Measurements from ENCODE around the gene ST6GAL1. TPM values are rescaled to one million over a fixed set of nuclear protein-coding genes. Genes with fewer than 3 reads are reported as not detected.
"Not testable (repeated sequence)": the region's sequence is repeated elsewhere in the genome, so short reads cannot be mapped to it uniquely, and the experiment has no call there.

The ST6GAL1 gene
- total and polyA plus RNA-seq, 11 donors: 19.4 to 120 (median 69.9) TPM

DNA sequence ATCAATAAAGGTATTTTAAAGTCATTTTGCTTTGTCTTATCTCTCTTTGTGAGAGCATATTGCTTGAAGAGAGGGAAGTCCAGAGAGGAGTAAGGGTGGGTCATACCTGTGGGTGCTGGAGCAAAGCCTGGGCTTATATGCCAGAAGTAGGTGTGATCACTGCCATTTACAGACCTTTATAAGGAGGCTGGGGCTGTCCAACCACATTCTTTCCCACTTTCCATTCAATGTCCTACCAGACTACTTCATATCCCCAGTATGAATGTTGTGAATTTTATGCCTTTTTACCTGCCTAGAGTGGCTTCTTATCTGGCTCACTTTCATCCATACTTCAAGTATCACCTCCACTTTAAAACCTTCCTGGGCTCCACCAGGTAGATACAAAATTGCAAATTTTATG, 39.4 kb upstream of the ST6GAL1 start:
- TF ChIP-seq POLR2A (IDR thresholded peaks at IDR 0.05): no peak
- TF ChIP-seq, protein P1, sequence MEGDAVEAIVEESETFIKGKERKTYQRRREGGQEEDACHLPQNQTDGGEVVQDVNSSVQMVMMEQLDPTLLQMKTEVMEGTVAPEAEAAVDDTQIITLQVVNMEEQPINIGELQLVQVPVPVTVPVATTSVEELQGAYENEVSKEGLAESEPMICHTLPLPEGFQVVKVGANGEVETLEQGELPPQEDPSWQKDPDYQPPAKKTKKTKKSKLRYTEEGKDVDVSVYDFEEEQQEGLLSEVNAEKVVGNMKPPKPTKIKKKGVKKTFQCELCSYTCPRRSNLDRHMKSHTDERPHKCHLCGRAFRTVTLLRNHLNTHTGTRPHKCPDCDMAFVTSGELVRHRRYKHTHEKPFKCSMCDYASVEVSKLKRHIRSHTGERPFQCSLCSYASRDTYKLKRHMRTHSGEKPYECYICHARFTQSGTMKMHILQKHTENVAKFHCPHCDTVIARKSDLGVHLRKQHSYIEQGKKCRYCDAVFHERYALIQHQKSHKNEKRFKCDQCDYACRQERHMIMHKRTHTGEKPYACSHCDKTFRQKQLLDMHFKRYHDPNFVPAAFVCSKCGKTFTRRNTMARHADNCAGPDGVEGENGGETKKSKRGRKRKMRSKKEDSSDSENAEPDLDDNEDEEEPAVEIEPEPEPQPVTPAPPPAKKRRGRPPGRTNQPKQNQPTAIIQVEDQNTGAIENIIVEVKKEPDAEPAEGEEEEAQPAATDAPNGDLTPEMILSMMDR (IDR thresholded peaks at IDR 0.05): no peak
- peaks cover 0 to 13% (median 0%) of the 10 kb centered on the region in 12 donors for H3K4me1 ChIP-seq
- H3K27me3 ChIP-seq: no peaks in the 10 kb centered on the region
- no peak overlapping the region for H3K4me3 ChIP-seq
- no peak for ATAC-seq
- intact Hi-C loops (cut with DNase I): no loop called here
- H3K9me3 ChIP-seq: no peaks in the 10 kb centered on the region
- no peak overlapping the region for H3K27ac ChIP-seq
- no peak for DNase-seq
- no peaks in the 10 kb centered on the region for H3K36me3 ChIP-seq

DNA sequence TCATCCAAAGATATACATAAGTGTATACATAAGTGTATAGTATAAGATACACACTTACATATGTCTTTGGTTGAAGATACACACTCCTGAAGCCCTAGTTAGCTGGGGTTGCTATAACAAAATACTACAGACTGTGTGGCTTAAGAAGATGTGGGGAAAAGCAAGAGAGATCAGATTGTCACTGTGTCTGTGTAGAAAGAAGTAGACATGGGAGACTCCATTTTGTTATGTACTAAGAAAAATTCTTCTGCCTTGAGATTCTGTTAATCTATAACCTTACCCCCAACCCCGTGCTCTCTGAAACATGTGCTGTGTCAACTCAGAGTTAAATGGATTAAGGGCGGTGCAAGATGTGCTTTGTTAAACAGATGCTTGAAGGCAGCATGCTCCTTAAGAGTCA, 37.3 kb upstream of the ST6GAL1 start:
- H3K36me3 ChIP-seq; ATAC-seq; DNase-seq; H3K4me1 ChIP-seq; H3K4me3 ChIP-seq; H3K27me3 ChIP-seq; intact Hi-C loops (cut with DNase I); H3K27ac ChIP-seq; H3K9me3 ChIP-seq: not testable (repeated sequence)
- 20% methylated on average over 1 of the region's 2 CpGs; no CpG with 5 or more reads in 3 of the 4 donors for WGBS, 4 donors

DNA sequence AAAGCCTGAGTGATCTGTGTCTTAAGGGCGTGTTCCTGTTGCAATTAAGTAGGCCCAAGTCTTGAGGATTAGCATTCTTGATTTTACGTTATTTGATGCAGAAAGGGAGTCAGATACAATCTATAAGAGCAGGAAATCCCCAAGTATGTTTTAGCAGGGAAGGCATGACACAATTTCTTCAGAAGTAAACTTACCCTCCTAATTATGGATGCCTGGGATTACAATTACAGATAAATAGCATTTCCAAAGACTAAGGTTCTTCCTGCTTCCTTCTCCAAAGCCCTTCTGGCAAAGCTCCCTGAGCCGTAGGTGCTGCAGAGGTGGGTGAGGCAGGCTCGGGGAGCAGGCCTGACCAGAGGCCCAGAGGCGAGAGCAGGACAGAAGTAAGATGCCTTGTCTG, 34.9 kb upstream of the ST6GAL1 start:
- WGBS, 4 donors: 71 to 85% (median 80%) methylated on average over 3 to 5 of the region's 5 CpGs
- no peak for ATAC-seq
- TF ChIP-seq POLR2A (IDR thresholded peaks at IDR 0.05): no peak
- TF ChIP-seq, protein P1 (IDR thresholded peaks at IDR 0.05): no peak

DNA sequence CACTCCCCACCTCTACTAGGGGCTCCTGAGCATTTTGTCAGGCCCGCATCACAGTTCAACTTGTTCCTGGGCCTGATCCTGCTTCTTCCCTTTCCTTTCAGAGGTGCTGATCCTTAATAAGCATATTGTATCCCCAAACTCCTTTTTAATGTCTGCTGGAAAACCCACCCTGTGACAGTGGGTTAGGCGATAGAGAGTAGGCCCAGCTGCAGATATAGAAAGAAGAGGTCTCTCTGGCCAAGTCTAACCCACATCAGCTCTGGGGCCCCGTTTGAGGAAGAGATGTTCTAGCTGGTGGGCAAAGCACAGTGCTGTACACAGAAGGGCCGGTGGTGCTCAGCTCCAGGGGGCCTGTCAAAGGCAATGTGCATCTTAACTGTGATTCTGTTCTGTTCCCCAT, 34.3 kb upstream of the ST6GAL1 start:
- intact Hi-C loops (cut with DNase I): no loop called here
- TF ChIP-seq, protein P1 (IDR thresholded peaks at IDR 0.05): no peak
- WGBS, 4 donors: 92 to 94% (median 94%) methylated on average over 4 of the region's 4 CpGs
- Histone ChIP-seq H3K36me3 (no peaks in the 10 kb centered on the region), H3K27ac (no peak overlapping the region), H3K27me3 (no peaks in the 10 kb centered on the region), H3K4me1 (peaks cover 0 to 5% (median 0%) of the 10 kb centered on the region in 12 donors), H3K9me3 (no peaks in the 10 kb centered on the region), H3K4me3 (no peak overlapping the region)
- DNase-seq (no peak), ATAC-seq (no peak)

More for the DNA sequence above, 34.9 kb upstream of the ST6GAL1 start:
- no peaks in the 10 kb centered on the region for H3K27me3 ChIP-seq
- no peaks in the 10 kb centered on the region for H3K36me3 ChIP-seq
- H3K4me1 ChIP-seq: peaks cover 0 to 3% (median 0%) of the 10 kb centered on the region in 12 donors
- intact Hi-C loops (cut with DNase I): no loop called here
- peak overlapping the region in 1 of 12 donors; percentile 53 for H3K27ac ChIP-seq
- H3K4me3 ChIP-seq: no peak overlapping the region
- no peaks in the 10 kb centered on the region for H3K9me3 ChIP-seq
- no peak for DNase-seq

DNA sequence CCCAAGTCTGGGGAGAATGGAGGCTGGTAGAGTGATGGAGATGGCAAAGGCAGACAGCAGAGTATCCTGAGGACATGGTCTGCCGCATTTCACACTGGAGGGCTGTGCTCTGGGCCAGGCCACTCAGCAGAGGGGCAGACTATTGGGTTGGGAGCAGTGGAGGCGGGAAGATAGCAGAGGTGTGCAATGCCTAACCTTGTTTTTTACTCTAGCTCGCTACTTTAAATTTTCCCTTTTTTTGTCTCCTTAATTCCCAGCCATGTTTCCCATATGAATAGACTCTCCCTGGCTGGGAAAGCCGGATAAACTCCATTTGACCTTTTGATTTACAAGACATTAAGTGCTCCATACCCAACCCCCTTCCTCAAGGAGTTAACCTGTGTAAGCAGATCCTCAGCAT, 33.5 kb upstream of the ST6GAL1 start:
- Histone ChIP-seq H3K4me1 (peaks cover 0 to 8% (median 0%) of the 10 kb centered on the region in 12 donors), H3K27me3 (no peaks in the 10 kb centered on the region), H3K4me3 (no peak overlapping the region), H3K9me3 (no peaks in the 10 kb centered on the region), H3K36me3 (no peaks in the 10 kb centered on the region), H3K27ac (no peak overlapping the region)
- intact Hi-C loops (cut with DNase I): no loop called here
- DNase-seq (no peak), ATAC-seq (no peak)
- 62 to 73% (median 71%) methylated on average over 4 of the region's 4 CpGs for WGBS, 4 donors
- no peak for TF ChIP-seq POLR2A (IDR thresholded peaks at IDR 0.05)
- TF ChIP-seq, protein P1 (IDR thresholded peaks at IDR 0.05): no peak

Measured in heart left ventricle (tissue), 16 donors.